Loucy (cell line): ENCODE results near the gene CYP2W1.
"Not testable (repeated sequence)": the region's sequence is repeated elsewhere in the genome, so short reads cannot be mapped to it uniquely, and the experiment has no call there.

Source experiments
- H2AFZ ChIP-seq: fragments of 200-600 bp; sonication (generic); 2 replicates; pipeline ENCODE4 v1.6.0; 2016; ENCODE audit warnings: antibody characterized with exemption, mild to moderate bottlenecking, low read length, moderate library complexity
- H3F3A ChIP-seq: fragments of 200-600 bp; 2 replicates; pipeline ENCODE4 v1.6.0; 2016; ENCODE audit warnings: antibody characterized with exemption, low read depth, mild to moderate bottlenecking
- H3K27me3 ChIP-seq: fragments of 200-600 bp; sonication (generic); 2 replicates; pipeline ENCODE4 v1.6.1; 2014; ENCODE audit warnings: low read length, mild to moderate bottlenecking; ENCODE audit not compliant: insufficient read depth, poor library complexity, severe bottlenecking
- H3K36me3 ChIP-seq: fragments of 200-600 bp; sonication (generic); 2 replicates; pipeline ENCODE4 v1.6.1; 2016; ENCODE audit warnings: low read length; ENCODE audit not compliant: insufficient read depth
- H3K4me1 ChIP-seq: fragments of 200-600 bp; sonication (generic); 2 replicates; pipeline ENCODE4 v1.5.1; 2014; ENCODE audit warnings: low read length, mild to moderate bottlenecking; ENCODE audit not compliant: insufficient read depth, poor library complexity, severe bottlenecking
- H3K4me2 ChIP-seq: fragments of 200-600 bp; sonication (generic); 2 replicates; pipeline ENCODE4 v1.6.0; 2014; ENCODE audit warnings: antibody characterized with exemption, low read length, low read depth, mild to moderate bottlenecking; ENCODE audit not compliant: poor library complexity, severe bottlenecking
- H3K4me3 ChIP-seq: fragments of 200-600 bp; sonication (generic); 2 replicates; pipeline ENCODE4 v1.5.1; 2014; ENCODE audit warnings: low read length, mild to moderate bottlenecking, mixed read lengths; ENCODE audit not compliant: poor library complexity, severe bottlenecking
- H3K79me2 ChIP-seq: fragments of 200-600 bp; sonication (generic); 2 replicates; pipeline ENCODE4 v1.6.1; 2014; ENCODE audit warnings: low read length; ENCODE audit not compliant: insufficient read depth
- H3K9ac ChIP-seq: fragments of 200-600 bp; sonication (generic); 2 replicates; pipeline ENCODE4 v1.6.0; 2014; ENCODE audit warnings: mild to moderate bottlenecking, low read depth, low read length, moderate library complexity; ENCODE audit not compliant: poor library complexity, severe bottlenecking
- H3K9me2 ChIP-seq: fragments of 200-600 bp; sonication (generic); replicated peaks from 2 replicates; pipeline ENCODE4 v1.6.1; 2016; ENCODE audit warnings: low read depth, low read length, mixed read lengths
- H3K9me3 ChIP-seq: fragments of 200-600 bp; sonication (generic); 2 replicates; pipeline ENCODE4 v1.6.1; 2014; ENCODE audit warnings: mild to moderate bottlenecking, antibody characterized with exemption, low read length, low read depth; ENCODE audit not compliant: insufficient read depth
- H4K20me1 ChIP-seq: fragments of 200-600 bp; sonication (generic); 2 replicates; pipeline ENCODE4 v1.6.0; 2014; ENCODE audit warnings: antibody characterized with exemption, low read length, mild to moderate bottlenecking; ENCODE audit not compliant: insufficient read depth, poor library complexity, severe bottlenecking
- EZH2phosphoT487 ChIP-seq: fragments of 200-600 bp; IDR thresholded peaks from 2 replicates; pipeline ENCODE4 v1.6.1; 2018; ENCODE audit warnings: antibody characterized with exemption, mild to moderate bottlenecking, moderate library complexity, borderline replicate concordance
- TF ChIP-seq, protein P1 (sequence below): fragments of 200-600 bp; sonication (generic); conservative IDR thresholded peaks from 2 replicates; pipeline ENCODE4 v1.5.1; 2014; ENCODE audit warnings: mild to moderate bottlenecking, antibody characterized with exemption, low read length

CYP2W1 gene

DNA sequence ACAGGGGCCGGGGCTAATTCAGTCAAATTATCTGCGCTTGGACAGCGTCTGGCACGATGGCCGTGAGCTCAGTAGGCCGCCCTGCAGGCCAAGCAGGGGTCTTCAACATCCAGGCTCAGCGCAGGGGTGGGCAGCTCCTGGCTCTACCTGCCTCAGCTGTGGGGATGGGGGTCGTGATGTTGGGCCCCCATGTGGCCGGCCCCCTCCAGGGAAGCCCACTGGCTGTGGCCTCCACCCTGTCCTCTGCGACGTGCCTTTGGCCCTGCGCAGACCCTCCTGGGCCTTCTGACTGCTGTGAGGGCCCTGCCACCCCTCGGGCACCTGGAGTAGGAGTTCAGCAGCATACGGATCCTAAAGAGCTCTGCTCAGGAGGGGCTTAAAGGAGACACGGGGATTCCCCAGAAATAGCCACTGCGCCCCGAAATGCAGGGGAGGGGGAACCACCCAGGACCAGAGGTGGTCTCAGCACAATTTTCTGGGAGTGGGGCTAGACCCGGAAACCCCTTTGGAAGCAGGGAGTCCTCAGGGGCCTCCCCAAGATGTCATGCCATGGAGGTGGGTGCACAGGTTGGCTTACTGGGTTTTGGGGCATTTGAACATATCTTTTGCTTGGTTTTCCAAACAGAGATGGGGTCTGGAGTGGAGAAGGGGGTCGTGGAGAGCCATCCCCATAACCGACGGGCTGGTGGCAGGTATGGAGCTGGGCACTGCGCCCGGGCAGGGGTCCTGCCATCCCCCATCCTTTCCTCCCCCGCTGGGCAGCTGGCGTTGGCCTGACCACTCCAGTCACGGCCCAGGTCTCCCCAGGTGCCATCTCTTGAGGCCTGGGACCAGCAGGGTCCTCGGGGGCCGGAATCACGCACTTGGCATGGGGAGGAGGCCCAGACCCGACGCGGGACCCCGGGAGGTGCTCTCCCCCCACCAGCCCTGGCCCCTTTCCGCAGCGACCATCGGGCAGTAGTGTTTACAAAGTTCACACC lies 24.5 kb upstream of the CYP2W1 start:
- no peaks in the 10 kb centered on the region for H3K36me3 ChIP-seq
- no peaks in the 10 kb centered on the region for H3K9me2 ChIP-seq
- TF ChIP-seq, protein P1, sequence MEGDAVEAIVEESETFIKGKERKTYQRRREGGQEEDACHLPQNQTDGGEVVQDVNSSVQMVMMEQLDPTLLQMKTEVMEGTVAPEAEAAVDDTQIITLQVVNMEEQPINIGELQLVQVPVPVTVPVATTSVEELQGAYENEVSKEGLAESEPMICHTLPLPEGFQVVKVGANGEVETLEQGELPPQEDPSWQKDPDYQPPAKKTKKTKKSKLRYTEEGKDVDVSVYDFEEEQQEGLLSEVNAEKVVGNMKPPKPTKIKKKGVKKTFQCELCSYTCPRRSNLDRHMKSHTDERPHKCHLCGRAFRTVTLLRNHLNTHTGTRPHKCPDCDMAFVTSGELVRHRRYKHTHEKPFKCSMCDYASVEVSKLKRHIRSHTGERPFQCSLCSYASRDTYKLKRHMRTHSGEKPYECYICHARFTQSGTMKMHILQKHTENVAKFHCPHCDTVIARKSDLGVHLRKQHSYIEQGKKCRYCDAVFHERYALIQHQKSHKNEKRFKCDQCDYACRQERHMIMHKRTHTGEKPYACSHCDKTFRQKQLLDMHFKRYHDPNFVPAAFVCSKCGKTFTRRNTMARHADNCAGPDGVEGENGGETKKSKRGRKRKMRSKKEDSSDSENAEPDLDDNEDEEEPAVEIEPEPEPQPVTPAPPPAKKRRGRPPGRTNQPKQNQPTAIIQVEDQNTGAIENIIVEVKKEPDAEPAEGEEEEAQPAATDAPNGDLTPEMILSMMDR, result no peak
- no peak for TF ChIP-seq EZH2phosphoT487
- no peaks in the 10 kb centered on the region for H3K4me1 ChIP-seq
- H4K20me1 ChIP-seq, result no peaks in the 10 kb centered on the region
- no peaks in the 10 kb centered on the region for H3K79me2 ChIP-seq
- H3K27me3 ChIP-seq, result no peaks in the 10 kb centered on the region
- H3K9ac ChIP-seq, result no peak overlapping the region
- H3K4me2 ChIP-seq, result no peak overlapping the region
- no peaks in the 10 kb centered on the region for H3K9me3 ChIP-seq
- H3F3A ChIP-seq, result no peaks in the 10 kb centered on the region
- no peak overlapping the region for H3K4me3 ChIP-seq
- H2AFZ ChIP-seq, result no peak overlapping the region

DNA sequence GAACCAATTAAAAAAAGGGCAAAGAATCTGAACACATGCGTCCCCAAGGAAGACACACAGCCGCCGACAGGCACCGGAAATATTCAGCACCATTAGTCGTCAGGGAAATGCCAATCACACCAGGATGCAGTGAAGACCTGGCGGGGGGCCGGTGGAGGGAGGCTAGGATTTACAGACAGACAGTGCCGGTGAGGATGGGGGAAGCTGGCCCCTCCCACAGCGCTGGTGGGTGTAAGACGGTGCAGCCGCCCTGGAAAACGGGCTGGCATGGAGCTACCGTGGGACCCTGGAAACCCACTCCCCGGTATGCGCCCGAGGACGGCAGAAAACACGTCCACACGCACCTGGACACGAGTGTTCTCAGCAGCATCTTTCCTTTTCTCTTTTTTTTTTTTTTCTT lies 23.7 kb upstream of the CYP2W1 start:
- Histone ChIP-seq H4K20me1 (no peaks in the 10 kb centered on the region), H3K9me3 (no peaks in the 10 kb centered on the region), H3K9ac (no peak overlapping the region), H3K9me2 (no peaks in the 10 kb centered on the region), H3K4me2 (no peak overlapping the region), H3K4me3 (no peak overlapping the region), H3K27me3 (no peaks in the 10 kb centered on the region), H3K79me2 (no peaks in the 10 kb centered on the region), H3K36me3 (no peaks in the 10 kb centered on the region), H3F3A (no peaks in the 10 kb centered on the region), H2AFZ (no peak overlapping the region), H3K4me1 (no peaks in the 10 kb centered on the region)
- no peak for TF ChIP-seq EZH2phosphoT487
- TF ChIP-seq, protein P1, result no peak

DNA sequence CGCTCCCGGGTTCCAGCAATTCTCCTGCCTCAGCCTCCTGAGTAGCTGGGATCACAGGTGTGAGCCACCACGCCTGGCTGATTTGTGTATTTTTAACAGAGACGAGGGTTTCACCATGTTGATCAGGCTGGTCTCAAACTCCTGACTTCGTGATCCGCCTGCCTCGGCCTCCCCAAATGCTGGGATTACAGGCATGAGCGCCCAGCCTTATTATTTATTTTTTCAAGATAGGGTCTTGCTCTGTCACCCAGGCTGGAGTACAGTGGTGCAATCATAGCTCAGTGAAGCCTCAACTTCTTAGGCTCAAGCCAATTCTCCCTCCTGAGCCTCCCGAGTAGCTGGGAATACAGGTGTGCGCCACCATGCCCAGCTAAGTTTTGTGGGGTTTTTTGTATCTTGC lies 23.2 kb upstream of the CYP2W1 start:
- H3K4me1 ChIP-seq, H3K9ac ChIP-seq: not testable (repeated sequence)

More for the DNA sequence above, 23.2 kb upstream of the CYP2W1 start:
- not testable (repeated sequence) for H4K20me1 ChIP-seq, H3K4me2 ChIP-seq, H2AFZ ChIP-seq, H3K36me3 ChIP-seq, H3F3A ChIP-seq, H3K27me3 ChIP-seq, H3K79me2 ChIP-seq, H3K9me2 ChIP-seq, H3K4me3 ChIP-seq, H3K9me3 ChIP-seq
